HEK293 (cell line): Measurements from ENCODE around the gene FILIP1L.

ENCODE experiments used
- CTCF ChIP-seq: fragments of 450-650 bp; formaldehyde crosslinking; IDR thresholded peaks from 2 replicates; pipeline ENCODE4 v1.5.1; 2016; ENCODE audit warnings: missing biosample characterization, missing genetic modification characterization
- INSM2 ChIP-seq: fragments of 450-650 bp; formaldehyde crosslinking; IDR thresholded peaks from 2 replicates; pipeline ENCODE4 v1.5.1; 2016; ENCODE audit warnings: missing biosample characterization, missing genetic modification characterization
- PBX3 ChIP-seq: sonication (generic); formaldehyde crosslinking; IDR thresholded peaks from 2 replicates; pipeline ENCODE4 v1.8.1; 2022; ENCODE audit warnings: mild to moderate bottlenecking, moderate library complexity, missing genetic modification reagents
- REST ChIP-seq: fragments of 450-650 bp; formaldehyde crosslinking; IDR thresholded peaks from 2 replicates; pipeline ENCODE4 v1.5.1; 2016; ENCODE audit warnings: missing biosample characterization, missing genetic modification characterization
- ZBTB17 ChIP-seq: fragments of 450-650 bp; formaldehyde crosslinking; IDR thresholded peaks from 2 replicates; pipeline ENCODE4 v1.5.1; 2016; ENCODE audit warnings: missing biosample characterization, missing genetic modification characterization
- ZFP3 ChIP-seq: fragments of 450-650 bp; formaldehyde crosslinking; IDR thresholded peaks from 2 replicates; pipeline ENCODE4 v1.5.1; 2016; ENCODE audit warnings: low read depth, missing biosample characterization, missing genetic modification characterization
- ZNF248 ChIP-seq: fragments of 450-650 bp; formaldehyde crosslinking; IDR thresholded peaks from 2 replicates; pipeline ENCODE4 v1.5.1; 2017; ENCODE audit warnings: missing biosample characterization, missing genetic modification characterization
- ZNF266 ChIP-seq: fragments of 450-650 bp; formaldehyde crosslinking; IDR thresholded peaks from 2 replicates; pipeline ENCODE4 v1.5.1; 2016; ENCODE audit warnings: missing biosample characterization, missing genetic modification characterization, low read depth
- ZNF280C ChIP-seq: fragments of 450-650 bp; formaldehyde crosslinking; IDR thresholded peaks from 2 replicates; pipeline ENCODE4 v1.5.1; 2016; ENCODE audit warnings: missing biosample characterization, missing genetic modification characterization
- ZNF350 ChIP-seq: fragments of 450-650 bp; formaldehyde crosslinking; IDR thresholded peaks from 2 replicates; pipeline ENCODE4 v1.5.0; 2017; ENCODE audit warnings: missing biosample characterization, mild to moderate bottlenecking, missing genetic modification characterization
- ZNF416 ChIP-seq: fragments of 450-650 bp; formaldehyde crosslinking; IDR thresholded peaks from 2 replicates; pipeline ENCODE4 v1.5.1; 2016; ENCODE audit warnings: missing biosample characterization, missing genetic modification characterization
- ZNF473 ChIP-seq: fragments of 450-650 bp; formaldehyde crosslinking; IDR thresholded peaks from 2 replicates; pipeline ENCODE4 v1.5.1; 2017; ENCODE audit warnings: missing biosample characterization, missing genetic modification characterization
- ZSCAN18 ChIP-seq: fragments of 450-650 bp; formaldehyde crosslinking; IDR thresholded peaks from 2 replicates; pipeline ENCODE4 v1.5.1; 2016; ENCODE audit warnings: missing biosample characterization, missing genetic modification characterization

- TF ChIP-seq CTCF (tag by site-specific recombination) (no peak), ZNF280C (tag by site-specific recombination) (no peak), ZNF248 (tag by site-specific recombination) (no peak), ZNF350 (tag by site-specific recombination) (no peak), ZNF266 (tag by site-specific recombination) (no peak), INSM2 (tag by site-specific recombination) (no peak), ZNF416 (tag by site-specific recombination) (no peak), ZNF473 (tag by site-specific recombination) (no peak), PBX3 (no peak), REST (tag by site-specific recombination) (no peak), ZFP3 (tag by site-specific recombination) (no peak), ZBTB17 (no peak), ZSCAN18 (tag by site-specific recombination) (no peak)
Measured at GRCh38 chr3:99933971-99934750, 180.1 kb downstream of the FILIP1L start.
